ENCODE measurements around the gene DYRK4. TPM values are rescaled to one million over a fixed set of nuclear protein-coding genes. Genes with fewer than 3 reads are reported as not detected.

The DYRK4 gene
- total and polyA plus RNA-seq, 2 of the 13 experiments (the other 11 are each of a cell fraction or from before 2014, with no cell fraction given) = 29.4 to 40.2 TPM

DNA sequence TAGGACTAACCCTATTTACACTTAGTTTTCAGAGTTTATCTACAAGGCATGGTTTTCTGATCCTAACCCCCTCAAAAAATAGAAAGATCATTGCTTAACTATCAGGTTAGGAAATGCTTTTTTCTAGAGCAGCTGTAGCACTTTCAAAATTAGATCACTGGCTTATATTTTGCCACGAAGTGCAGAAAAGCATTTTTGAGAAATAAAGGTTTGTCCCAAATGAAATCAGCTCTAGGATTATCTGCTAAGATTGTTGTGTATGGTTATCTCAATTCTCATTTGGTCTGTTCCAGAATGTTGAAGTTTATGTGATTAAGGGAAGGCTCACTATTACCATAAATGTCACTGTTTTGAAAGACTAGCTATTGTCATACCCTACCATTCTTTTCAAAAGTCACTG lies 9.8 kb upstream of the DYRK4 start (continued):
- TF ChIP-seq ZNF142 (CRISPR knock-in tag; IDR thresholded peaks at IDR 0.05) = no peak
- no peak for TF ChIP-seq SNAI1 (CRISPR knock-in tag; IDR thresholded peaks at IDR 0.05; ENCODE audit: borderline replicate concordance)
- no peak for TF ChIP-seq ZNF746 (CRISPR knock-in tag; IDR thresholded peaks at IDR 0.05)
- no peak for TF ChIP-seq ATF3 (CRISPR knock-in tag; IDR thresholded peaks at IDR 0.05)
- TF ChIP-seq ZNF337 (CRISPR knock-in tag; IDR thresholded peaks at IDR 0.05; ENCODE audit: borderline replicate concordance, low read depth) = no peak
- TF ChIP-seq ZNF530 (CRISPR knock-in tag; IDR thresholded peaks at IDR 0.05; ENCODE audit: low read depth) = no peak
- no peak for TF ChIP-seq ARID2 (CRISPR knock-in tag; IDR thresholded peaks at IDR 0.05; ENCODE audit: borderline replicate concordance)

DNA sequence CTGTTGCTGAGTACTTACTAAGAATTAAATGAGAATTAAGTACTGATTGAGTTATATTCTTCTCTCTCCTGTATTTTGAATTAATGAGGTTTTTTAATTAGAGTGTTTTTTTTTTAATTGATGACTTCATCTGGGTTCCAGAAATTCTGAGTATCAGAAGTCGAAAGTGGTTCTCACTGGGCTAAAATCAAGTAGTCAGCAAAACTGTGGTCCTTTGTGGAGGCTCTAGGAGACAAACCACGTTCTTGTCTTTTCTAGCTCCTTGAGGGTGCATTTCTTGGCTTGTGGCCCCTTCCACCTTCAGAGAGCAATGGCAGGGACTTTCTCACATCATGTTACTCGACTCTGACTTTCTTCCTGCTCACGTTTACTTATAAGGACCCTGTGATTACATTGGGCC lies 8.1 kb upstream of the DYRK4 start:
- H3K27ac ChIP-seq (ENCODE audit: extremely low read length, insufficient read depth, low read length) = no peak overlapping the region
- no peaks in the 10 kb centered on the region for H3K9me3 ChIP-seq (ENCODE audit: low read length)
- H2AFZ ChIP-seq (ENCODE audit: low read length) = no peak overlapping the region
- ATAC-seq = no peak
- peaks cover 1 to 21% of the 10 kb centered on the region in 2 experiments for H3K36me3 ChIP-seq (replicated peaks in 1 of 2; ENCODE audit: control insufficient read depth in 1 of 2, insufficient read depth in 2 of 2, low read length in 2 of 2)
- H4K20me1 ChIP-seq (ENCODE audit: insufficient read depth, low read length) = no peaks in the 10 kb centered on the region
- in situ Hi-C loops (cut with HindIII; ENCODE audit: extremely low pct_ligation_motif_present, low pct_unique_long_range_greater_than_20kb) = no loop called here
- WGBS (ENCODE audit: low lambda C conversion rate) = 98% methylated on average over 4 of the region's 4 CpGs
- H3K27me3 ChIP-seq (ENCODE audit: control insufficient read depth in 1 of 2, insufficient read depth in 2 of 2, low read length in 2 of 2) = no peaks in the 10 kb centered on the region
- H3K4me1 ChIP-seq (ENCODE audit: insufficient read depth, low read length) = no peaks in the 10 kb centered on the region
- intact Hi-C loops (cut with micrococcal nuclease; ENCODE audit: unreplicated experiment) = no loop called here
- H3K4me2 ChIP-seq (ENCODE audit: low read depth, low read length) = no peak overlapping the region
- BruUV-seq (replicated peaks) = no TSS peak
- ChIA-PET POLR2A (no interaction called here), CTCF (ENCODE audit: low intra/inter-chr PET ratio, low total read pairs) (no interaction called here)
- no peak for DNase-seq (ENCODE audit: low spot score)
- no peak for FAIRE-seq
- no peak overlapping the region for H3K4me3 ChIP-seq (replicated peaks in 1 of 3; ENCODE audit: insufficient read depth in 1 of 3, low read depth in 2 of 3, low read length in 3 of 3)
- peak; percentile 63 to 73 for TF ChIP-seq MAFK (conservative IDR thresholded peaks at IDR 0.05 in 1 of 2, IDR thresholded peaks at IDR 0.05 in 1 of 2; ENCODE audit: low read length in 2 of 2)
- peak; percentile 60 for TF ChIP-seq MAFF (IDR thresholded peaks at IDR 0.05; ENCODE audit: low read depth, low read length)
- no peak for TF ChIP-seq MTA1 (CRISPR knock-in tag; IDR thresholded peaks at IDR 0.05; ENCODE audit: borderline replicate concordance)
- H3K79me2 ChIP-seq (ENCODE audit: insufficient read depth, low read length) = no peaks in the 10 kb centered on the region
- no peak overlapping the region for H3K9ac ChIP-seq (ENCODE audit: insufficient read depth, low read depth, low read length)
